Heart left ventricle (tissue), 16 donors: Measurements from ENCODE around the gene TMC5. TPM values are rescaled to one million over a fixed set of nuclear protein-coding genes. Genes with fewer than 3 reads are reported as not detected.
"Not testable (repeated sequence)": the region's sequence is repeated elsewhere in the genome, so short reads cannot be mapped to it uniquely, and the experiment has no call there.

Source experiments
- ATAC-seq, 4 donors: fragments of 200-7000 bp; cut with Tn5 transposase; one replicate each; pipeline ENCODE4 v1.9.1; 2020 to 2022; ENCODE audit warnings: moderate library complexity in 4 of 4, mild to moderate bottlenecking in 3 of 4, moderate number of reproducible peaks in 1 of 4
- DNase-seq, 5 donors: peaks; one replicate each; pipeline ENCODE4 v3.0.0-alpha.2; 2020
- H3K27ac ChIP-seq, 12 donors: fragments of 200-600 bp; sonication (generic) in 4 of 12; one replicate each; pipeline versions ENCODE4 v1.5.0 to v1.8.0; 2016 to 2022; ENCODE audit warnings: mild to moderate bottlenecking in 2 of 12
- H3K27me3 ChIP-seq, 9 donors: fragments of 200-600 bp; sonication (generic) in 2 of 9; one replicate each; pipeline versions ENCODE4 v1.5.1 to v1.8.0; 2016 to 2022; ENCODE audit warnings: mild to moderate bottlenecking in 3 of 9
- H3K36me3 ChIP-seq, 9 donors: fragments of 200-600 bp; sonication (generic) in 2 of 9; one replicate each; pipeline versions ENCODE4 v1.5.0 to v1.8.0; 2018 to 2022; ENCODE audit warnings: mild to moderate bottlenecking in 2 of 9
- H3K4me1 ChIP-seq, 12 donors: fragments of 200-600 bp; sonication (generic) in 4 of 12; one replicate each; pipeline versions ENCODE4 v1.5.0 to v1.8.0; 2016 to 2022; ENCODE audit warnings: mild to moderate bottlenecking in 3 of 12
- H3K4me3 ChIP-seq, 12 donors: fragments of 200-600 bp; sonication (generic) in 4 of 12; one replicate each; pipeline versions ENCODE4 v1.5.0 to v1.8.0; 2017 to 2022; ENCODE audit warnings: mild to moderate bottlenecking in 9 of 12, moderate library complexity in 4 of 12
- H3K9me3 ChIP-seq, 12 donors: fragments of 200-600 bp; sonication (generic) in 4 of 12; one replicate each; pipeline versions ENCODE4 v1.5.0 to v1.8.0; 2016 to 2022; ENCODE audit warnings: mild to moderate bottlenecking in 1 of 12
- POLR2A ChIP-seq, 2 donors: fragments of 450-650 bp; IDR thresholded peaks; one replicate each; pipeline ENCODE4 v1.6.1; 2017; ENCODE audit warnings: antibody characterized with exemption in 2 of 2, mild to moderate bottlenecking in 2 of 2, moderate library complexity in 2 of 2
- WGBS, 4 donors: extraction: QIAGEN DNeasy Blood & Tissue Kit in 2 of 4; methylation state at CpG; one replicate each; pipeline versions ENCODE4 v1.1.5 to v1.1.7; 2013 to 2018; 5-methylcytosine and 5-hydroxymethylcytosine counted together
- intact Hi-C, 10 donors: fragments of 100-400 bp; cut with DNase I; formaldehyde crosslinking; loops; one replicate each; pipeline versions ENCODE4 v1.11.1 to v1.14.2; 2022
- polyA plus RNA-seq, 2 donors: library from polyadenylated mRNA; stranded (reverse); fragments of 200-250 nt; gene quantifications; one replicate each; pipeline ENCODE4 v1.2.3, GENCODE V29; 2013
- total RNA-seq, 9 donors: library from RNA; depleted of rRNA in 2 of 9; stranded (reverse); fragments of >200 nt in 2 of 9; fragmentation: NEBNext Ultra II Directional in 3 of 9; extraction: Animal tissue kit (Norgen Biotek cat#: 25700) in 3 of 9; gene quantifications; one replicate each; pipeline versions ENCODE4 v1.1.0 to v1.2.4, GENCODE V29; 2016 to 2023
- TF ChIP-seq, protein P1 (sequence below), 12 donors: fragments of 200-600 bp; sonication (generic) in 4 of 12; IDR thresholded peaks; one replicate each; pipeline versions ENCODE4 v1.5.0 to v1.8.0; 2018 to 2022; ENCODE audit warnings: antibody characterized with exemption in 12 of 12, mild to moderate bottlenecking in 5 of 12
- donor health status: ischemic (EF 13 %, LVEDD 7.1; RV severe dilation, severe dysfunction).
- donor health status: healthy with polysubstance abuse.
- donor health status: DM: no; HTN: yes; CAD: no.
- donor health status: DM: no; HTN: no; CAD: no.
- donor health status: ischemic (EF 25% LVEDD 6.9; RV normal size, moderate dysfunction).
- donor health status: ischemic (EF 25% LVEDD 5.7; RV mildly dilated, moderate dysfunction).
- donor health status: healthy.
- donor health status: DM: yes; HTN: yes; CAD: no.
- donor health status: ischemic (EF 35%, LVEDD 5.7; RV mildly dilated, moderate dysfunction).
- donor health status: nonischemic (EF 11% LVEDD 7.7; RV severe dilation, severe dysfunction).
- donor health status: DM: yes; HTN: yes; CAD: no.
- donor health status: PGD.
- donor health status: ischemic (EF 29% LVEDD 5.4; RV normal size, mild dysfunction).
- donor health status: nonischemic (EF 23%, LVEDD 6.1; RV moderate dilation, normal function).

Gene TMC5
- total and polyA plus RNA-seq, 11 donors = 1.8 TPM; not detected in 10

DNA sequence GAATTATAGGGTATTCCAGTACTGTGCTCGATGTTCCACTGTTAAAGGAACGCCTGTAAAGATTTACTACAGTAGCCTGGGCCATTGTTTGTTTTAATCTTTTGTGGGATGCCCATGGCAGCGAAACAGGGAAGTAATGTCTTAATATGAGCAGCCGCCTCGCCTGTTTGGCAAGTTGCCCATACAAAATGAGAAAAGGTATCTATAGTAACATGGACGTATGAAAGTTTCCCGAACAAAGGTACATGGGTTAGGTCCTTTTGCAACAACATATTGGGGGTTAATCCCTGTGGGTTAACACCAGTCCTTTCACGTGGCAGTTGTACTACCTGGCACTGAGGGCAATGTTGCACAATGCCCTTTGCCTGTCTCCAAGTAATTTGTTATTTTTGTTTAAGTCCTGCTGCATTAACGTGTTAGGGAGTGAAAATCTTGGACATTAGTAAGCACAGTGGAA lies 21.1 kb upstream of the TMC5 start:
- no peak for ATAC-seq
- Histone ChIP-seq H3K4me1 (no peaks in the 10 kb centered on the region), H3K27me3 (peaks cover 0 to 29% (median 4%) of the 10 kb centered on the region in 9 donors), H3K27ac (no peak overlapping the region), H3K9me3 (peaks cover 0 to 11% (median 3%) of the 10 kb centered on the region in 12 donors), H3K4me3 (no peak overlapping the region), H3K36me3 (no peaks in the 10 kb centered on the region)
- 51 to 60% (median 56%) methylated on average over 9 of the region's 9 CpGs for WGBS, 4 donors
- intact Hi-C loops = loop anchor here in 1 of 10 donors (10.0 kb wide), 1 partner anchor 48 kb away; no protein-coding TSS in a partner anchor
- TF ChIP-seq POLR2A (IDR thresholded peaks at IDR 0.05) = no peak
- TF ChIP-seq, protein P1, sequence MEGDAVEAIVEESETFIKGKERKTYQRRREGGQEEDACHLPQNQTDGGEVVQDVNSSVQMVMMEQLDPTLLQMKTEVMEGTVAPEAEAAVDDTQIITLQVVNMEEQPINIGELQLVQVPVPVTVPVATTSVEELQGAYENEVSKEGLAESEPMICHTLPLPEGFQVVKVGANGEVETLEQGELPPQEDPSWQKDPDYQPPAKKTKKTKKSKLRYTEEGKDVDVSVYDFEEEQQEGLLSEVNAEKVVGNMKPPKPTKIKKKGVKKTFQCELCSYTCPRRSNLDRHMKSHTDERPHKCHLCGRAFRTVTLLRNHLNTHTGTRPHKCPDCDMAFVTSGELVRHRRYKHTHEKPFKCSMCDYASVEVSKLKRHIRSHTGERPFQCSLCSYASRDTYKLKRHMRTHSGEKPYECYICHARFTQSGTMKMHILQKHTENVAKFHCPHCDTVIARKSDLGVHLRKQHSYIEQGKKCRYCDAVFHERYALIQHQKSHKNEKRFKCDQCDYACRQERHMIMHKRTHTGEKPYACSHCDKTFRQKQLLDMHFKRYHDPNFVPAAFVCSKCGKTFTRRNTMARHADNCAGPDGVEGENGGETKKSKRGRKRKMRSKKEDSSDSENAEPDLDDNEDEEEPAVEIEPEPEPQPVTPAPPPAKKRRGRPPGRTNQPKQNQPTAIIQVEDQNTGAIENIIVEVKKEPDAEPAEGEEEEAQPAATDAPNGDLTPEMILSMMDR (IDR thresholded peaks at IDR 0.05) = no peak
- DNase-seq = no peak

DNA sequence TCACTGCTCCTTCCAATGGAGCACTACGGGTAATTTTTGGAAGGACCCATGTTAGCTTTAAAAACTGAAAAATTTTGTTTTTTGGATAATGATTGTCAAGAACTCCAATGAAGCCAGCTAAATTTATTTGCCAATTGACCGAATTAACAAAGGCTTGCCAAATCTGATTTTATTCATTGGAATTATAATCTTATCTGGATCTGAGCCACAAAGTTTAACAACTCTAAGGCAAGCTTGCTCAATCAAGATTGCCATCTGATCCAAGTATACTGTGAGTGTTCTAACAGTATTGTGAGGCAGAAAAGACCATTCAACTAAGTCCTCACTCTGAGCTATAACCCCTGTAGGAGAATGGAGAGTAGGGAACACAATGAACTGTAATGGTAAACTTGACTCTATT lies 20.3 kb upstream of the TMC5 start:
- not testable (repeated sequence) for H3K4me3 ChIP-seq, H3K4me1 ChIP-seq, ATAC-seq, H3K36me3 ChIP-seq, DNase-seq, H3K27ac ChIP-seq
- intact Hi-C loops = loop anchor here in 1 of 10 donors (10.0 kb wide), 1 partner anchor 47 kb away; no protein-coding TSS in a partner anchor
- peaks cover 0 to 21% (median 0%) of the 10 kb centered on the region in 9 donors for H3K27me3 ChIP-seq
- WGBS, 4 donors = 82 to 92% (median 87%) methylated on average over 2 of the region's 2 CpGs
- H3K9me3 ChIP-seq = peaks cover 0 to 19% (median 3%) of the 10 kb centered on the region in 12 donors

DNA sequence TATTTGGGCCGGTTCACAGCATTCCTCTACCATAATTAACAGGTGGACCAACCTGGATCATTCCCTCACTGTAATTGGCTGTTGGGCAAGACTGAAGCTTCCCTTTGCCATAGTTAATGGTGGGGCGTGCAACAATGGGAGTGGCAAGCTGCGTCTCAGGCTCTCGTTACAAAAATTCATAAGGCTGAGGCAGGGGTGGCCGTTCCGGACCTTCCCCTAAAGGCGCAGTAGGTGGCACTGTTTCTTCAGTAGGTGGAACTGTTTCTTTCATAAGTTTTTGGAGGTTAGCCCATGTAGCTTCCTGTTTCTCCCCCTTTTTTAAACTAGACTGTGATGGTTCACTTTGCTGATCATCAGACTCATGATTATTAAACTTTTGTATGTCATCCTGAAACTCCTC lies 17.0 kb upstream of the TMC5 start:
- Histone ChIP-seq H3K9me3 (peaks cover 0 to 20% (median 3%) of the 10 kb centered on the region in 12 donors), H3K4me1 (no peaks in the 10 kb centered on the region), H3K27ac (no peak overlapping the region), H3K36me3 (no peaks in the 10 kb centered on the region), H3K27me3 (peaks cover 0 to 8% (median 0%) of the 10 kb centered on the region in 9 donors), H3K4me3 (no peak overlapping the region)
- WGBS, 4 donors = 70 to 83% (median 75%) methylated on average over 6 to 7 of the region's 7 CpGs
- ATAC-seq (no peak), DNase-seq (no peak)
- intact Hi-C loops = no loop called here
- TF ChIP-seq POLR2A (IDR thresholded peaks at IDR 0.05) = no peak
- TF ChIP-seq, protein P1 (IDR thresholded peaks at IDR 0.05) = no peak

DNA sequence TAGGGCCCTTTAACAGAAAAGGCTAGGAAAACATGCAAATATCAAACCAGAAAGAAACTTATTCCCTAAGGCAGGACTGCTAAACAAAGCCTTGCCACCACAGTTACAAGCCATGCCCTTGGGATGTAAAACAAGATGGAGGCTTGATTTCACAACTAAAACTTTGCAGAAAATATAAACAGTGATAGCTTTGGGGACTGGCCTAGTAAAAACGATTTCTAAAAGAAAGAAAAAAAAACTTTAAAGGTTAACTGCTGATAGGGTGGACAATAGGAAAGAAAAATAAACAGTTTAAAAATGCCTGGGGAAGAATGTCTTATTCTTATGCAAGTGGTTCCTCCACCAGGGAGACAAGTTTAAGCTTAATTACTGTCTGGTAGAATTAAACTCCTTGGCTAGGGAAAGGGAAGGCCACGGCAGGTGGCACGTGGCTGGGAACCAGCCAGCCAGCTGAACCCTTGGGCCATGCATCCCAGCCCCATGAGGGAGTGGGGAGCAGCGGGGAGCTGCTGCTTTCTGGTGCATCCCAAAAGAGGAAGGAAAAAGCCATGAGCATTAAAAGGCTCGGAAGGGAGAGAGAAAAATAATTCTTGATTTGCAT lies 10.7 kb upstream of the TMC5 start:
- peaks cover 0 to 9% (median 6%) of the 10 kb centered on the region in 12 donors for H3K4me1 ChIP-seq
- no peak overlapping the region for H3K4me3 ChIP-seq
- H3K36me3 ChIP-seq = no peaks in the 10 kb centered on the region
- peaks cover 12 to 43% (median 25%) of the 10 kb centered on the region in 9 donors for H3K27me3 ChIP-seq
- ATAC-seq = no peak
- intact Hi-C loops = no loop called here
- H3K9me3 ChIP-seq = peaks cover 0 to 16% (median 3%) of the 10 kb centered on the region in 12 donors
- no peak overlapping the region for H3K27ac ChIP-seq
- no peak for DNase-seq
- TF ChIP-seq, protein P1 (IDR thresholded peaks at IDR 0.05) = no peak
- no peak for TF ChIP-seq POLR2A (IDR thresholded peaks at IDR 0.05)
- WGBS, 4 donors = 50 to 65% (median 56%) methylated on average over 5 of the region's 5 CpGs
